Measurements from ENCODE around the gene ADAMTS15.
A peak's percentile ranks its signal among the peaks of the same experiment; 100 is the strongest.

The ADAMTS15 gene

DNA sequence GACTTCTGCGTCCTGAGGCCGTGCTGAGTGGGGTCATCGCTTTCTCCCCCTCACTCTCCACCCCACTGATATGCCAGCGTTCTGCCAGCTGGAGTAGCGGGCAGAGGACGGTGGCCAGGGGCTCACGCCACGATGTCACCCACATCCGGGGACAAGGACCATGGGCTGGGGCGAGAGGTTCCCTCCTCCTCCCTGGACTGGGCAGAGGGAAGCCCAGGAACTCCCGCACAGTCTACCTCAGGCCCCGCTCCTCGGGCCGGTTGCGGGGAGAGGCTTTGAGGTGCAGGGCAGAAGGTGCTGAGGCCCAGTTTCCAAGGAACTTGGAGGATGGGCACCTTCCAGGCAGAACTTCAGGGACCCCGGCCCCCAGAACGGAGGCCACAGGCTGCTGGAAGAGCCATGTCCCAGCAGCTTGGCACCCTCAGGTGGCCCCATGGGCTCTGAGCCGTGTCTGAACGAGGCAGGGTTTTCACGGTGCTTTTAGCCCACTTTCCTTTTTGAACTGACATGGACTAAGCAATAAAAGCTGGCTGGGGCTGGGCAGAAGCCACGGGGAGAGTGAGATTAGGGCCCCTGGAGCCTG, 25.4 kb downstream of the ADAMTS15 start:
- H3K36me3 ChIP-seq (ENCODE audit: control insufficient read depth, insufficient read depth, low read length) = peaks cover 22% of the 10 kb centered on the region
- WGBS, 2 experiments (ENCODE audit: insufficient coverage in 2 of 2) = 95 to 99% methylated on average over 10 to 20 of the region's 21 CpGs
- no peaks in the 10 kb centered on the region for H3K9me3 ChIP-seq (ENCODE audit: control insufficient read depth, low read length)

DNA sequence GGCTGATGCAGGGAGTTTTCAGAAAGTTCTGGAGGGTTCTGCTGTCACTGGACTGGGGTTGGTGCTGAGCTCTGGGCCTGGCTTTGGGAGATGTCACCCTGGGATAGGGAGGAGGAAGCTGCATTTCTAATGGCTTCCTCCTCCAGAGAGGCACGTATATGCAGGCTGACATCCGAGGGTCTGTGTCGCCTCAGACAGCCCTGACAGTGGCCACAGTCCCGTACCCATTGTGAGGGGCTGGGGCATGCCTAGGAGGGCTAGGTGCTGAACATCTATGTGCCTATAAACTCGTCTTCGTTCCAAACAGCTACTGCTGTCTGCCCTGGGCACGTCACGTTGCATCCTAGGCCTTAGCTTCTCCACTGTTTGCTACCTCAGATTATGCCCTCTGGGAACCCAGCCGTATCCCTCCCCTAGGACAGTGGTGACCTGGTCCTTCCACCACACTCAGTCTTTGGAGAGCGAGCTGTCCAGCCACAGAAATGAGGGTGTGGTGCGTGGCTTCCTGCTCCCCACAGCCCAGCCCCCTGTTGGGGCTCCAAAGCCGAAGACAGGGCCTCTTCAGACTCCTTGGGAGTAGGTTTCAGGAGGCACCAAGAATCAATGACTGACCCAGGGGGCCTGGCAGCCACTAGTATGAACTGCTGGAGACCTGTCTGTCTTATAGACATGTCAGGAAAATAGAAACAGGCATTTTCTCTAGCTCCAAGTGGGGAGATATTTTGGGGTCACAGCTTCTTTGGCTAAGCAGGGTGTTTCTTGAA, 26.4 kb downstream of the ADAMTS15 start:
- H3K36me3 ChIP-seq (ENCODE audit: control insufficient read depth, insufficient read depth, low read length) = peaks cover 22% of the 10 kb centered on the region
- no peak overlapping the region for H3K27ac ChIP-seq (ENCODE audit: low read depth, low read length, severe bottlenecking)
- 93 to 96% methylated on average over 9 to 12 of the region's 12 CpGs for WGBS, 2 experiments (ENCODE audit: insufficient coverage in 2 of 2)

More for the DNA sequence above, 25.4 kb downstream of the ADAMTS15 start:
- peaks cover 22% of the 10 kb centered on the region for H3K4me1 ChIP-seq (ENCODE audit: control insufficient read depth, insufficient read depth, low read length, poor library complexity, severe bottlenecking)
- no peak overlapping the region for H3K27ac ChIP-seq (ENCODE audit: low read depth, low read length, severe bottlenecking)
- H3K4me3 ChIP-seq (ENCODE audit: extremely low read depth, insufficient read depth, low read length, poor library complexity, severe bottlenecking) = no peak overlapping the region

DNA sequence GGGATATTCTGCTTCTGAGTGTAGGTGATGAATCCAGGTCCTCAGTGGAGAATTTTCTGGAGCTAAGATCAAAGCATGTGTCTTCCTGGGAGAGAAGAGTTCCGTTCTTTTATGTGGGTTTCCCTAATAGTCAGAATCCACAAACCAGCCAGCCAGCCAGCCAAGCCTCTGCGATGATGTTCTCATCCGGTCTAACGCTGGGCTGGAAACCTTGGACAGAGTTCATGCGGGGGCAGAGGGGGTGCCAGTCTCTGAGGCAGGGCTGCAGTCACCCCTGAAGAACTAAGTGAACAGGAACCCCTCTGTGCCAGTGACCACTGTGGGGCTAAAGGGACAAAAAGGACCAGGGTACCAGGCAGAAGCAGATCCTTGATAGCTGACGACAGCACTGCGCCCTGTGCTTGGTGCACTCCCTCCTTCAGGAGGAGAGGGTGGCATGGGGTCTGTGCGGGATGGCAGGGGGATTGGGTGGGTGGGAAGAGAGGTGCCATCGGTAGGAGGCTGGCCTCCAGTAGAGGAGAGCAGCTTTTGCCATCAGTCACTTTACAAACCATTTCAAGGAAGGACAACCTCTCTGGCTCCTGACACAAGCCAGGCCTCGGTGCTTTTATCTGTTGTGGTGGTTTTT, 27.1 kb downstream of the ADAMTS15 start:
- 91 to 98% methylated on average over 5 to 6 of the region's 10 CpGs for WGBS, 2 experiments (ENCODE audit: insufficient coverage in 2 of 2)
- H3K36me3 ChIP-seq (ENCODE audit: control insufficient read depth, insufficient read depth, low read length) = peaks cover 21% of the 10 kb centered on the region
- H3K4me1 ChIP-seq (ENCODE audit: control insufficient read depth, insufficient read depth, low read length, poor library complexity, severe bottlenecking) = peaks cover 37% of the 10 kb centered on the region
- H3K27ac ChIP-seq (ENCODE audit: low read depth, low read length, severe bottlenecking) = no peak overlapping the region
- H3K4me3 ChIP-seq (ENCODE audit: extremely low read depth, insufficient read depth, low read length, poor library complexity, severe bottlenecking) = no peak overlapping the region
- no peaks in the 10 kb centered on the region for H3K9me3 ChIP-seq (ENCODE audit: control insufficient read depth, low read length)

More for the DNA sequence above, 26.4 kb downstream of the ADAMTS15 start:
- Histone ChIP-seq H3K9me3 (ENCODE audit: control insufficient read depth, low read length) (no peaks in the 10 kb centered on the region), H3K4me3 (ENCODE audit: extremely low read depth, insufficient read depth, low read length, poor library complexity, severe bottlenecking) (no peak overlapping the region), H3K4me1 (ENCODE audit: control insufficient read depth, insufficient read depth, low read length, poor library complexity, severe bottlenecking) (peaks cover 31% of the 10 kb centered on the region)

DNA sequence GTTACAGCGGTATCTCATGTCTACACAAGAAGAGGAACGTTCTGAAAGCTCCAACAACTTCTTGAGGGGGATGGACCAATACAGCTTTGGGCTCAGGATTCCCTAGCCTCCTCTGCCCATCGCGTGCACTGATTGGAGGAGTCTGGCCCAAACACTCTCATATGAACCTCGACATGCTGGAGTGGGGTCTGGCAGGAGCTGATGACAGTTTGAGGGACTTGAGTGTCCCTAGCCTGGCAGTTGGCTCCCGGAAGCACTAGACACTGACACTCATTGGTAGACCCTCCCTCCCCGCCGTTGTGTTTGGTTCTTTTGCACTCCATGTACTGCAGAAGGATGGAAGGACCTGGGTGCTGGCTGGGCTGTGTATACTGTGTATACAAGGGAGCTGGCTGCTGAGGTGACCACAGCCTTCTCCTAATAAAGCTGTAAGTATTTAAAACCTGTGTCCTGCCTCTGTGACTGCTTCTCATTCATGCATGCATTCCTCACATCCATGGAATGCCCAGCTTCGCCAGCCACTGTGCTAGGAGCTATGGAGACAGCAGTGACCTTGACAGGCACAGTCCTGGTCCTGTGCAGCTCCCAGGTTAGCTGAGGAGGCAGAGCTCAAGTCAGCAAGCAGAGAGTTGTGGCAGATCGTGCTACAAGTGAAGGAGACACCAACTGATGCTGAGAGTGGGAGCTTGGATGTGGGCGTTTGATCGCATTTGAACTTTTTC, 27.9 kb downstream of the ADAMTS15 start:
- 88 to 95% methylated on average over 9 to 10 of the region's 12 CpGs for WGBS, 2 experiments (ENCODE audit: insufficient coverage in 2 of 2)
- H3K4me3 ChIP-seq (ENCODE audit: extremely low read depth, insufficient read depth, low read length, poor library complexity, severe bottlenecking) = no peak overlapping the region
- H3K4me1 ChIP-seq (ENCODE audit: control insufficient read depth, insufficient read depth, low read length, poor library complexity, severe bottlenecking) = peaks cover 45% of the 10 kb centered on the region
- H3K27ac ChIP-seq (ENCODE audit: low read depth, low read length, severe bottlenecking) = peak overlapping the region; percentile 10
- no peaks in the 10 kb centered on the region for H3K9me3 ChIP-seq (ENCODE audit: control insufficient read depth, low read length)
- H3K36me3 ChIP-seq (ENCODE audit: control insufficient read depth, insufficient read depth, low read length) = peaks cover 13% of the 10 kb centered on the region

DNA sequence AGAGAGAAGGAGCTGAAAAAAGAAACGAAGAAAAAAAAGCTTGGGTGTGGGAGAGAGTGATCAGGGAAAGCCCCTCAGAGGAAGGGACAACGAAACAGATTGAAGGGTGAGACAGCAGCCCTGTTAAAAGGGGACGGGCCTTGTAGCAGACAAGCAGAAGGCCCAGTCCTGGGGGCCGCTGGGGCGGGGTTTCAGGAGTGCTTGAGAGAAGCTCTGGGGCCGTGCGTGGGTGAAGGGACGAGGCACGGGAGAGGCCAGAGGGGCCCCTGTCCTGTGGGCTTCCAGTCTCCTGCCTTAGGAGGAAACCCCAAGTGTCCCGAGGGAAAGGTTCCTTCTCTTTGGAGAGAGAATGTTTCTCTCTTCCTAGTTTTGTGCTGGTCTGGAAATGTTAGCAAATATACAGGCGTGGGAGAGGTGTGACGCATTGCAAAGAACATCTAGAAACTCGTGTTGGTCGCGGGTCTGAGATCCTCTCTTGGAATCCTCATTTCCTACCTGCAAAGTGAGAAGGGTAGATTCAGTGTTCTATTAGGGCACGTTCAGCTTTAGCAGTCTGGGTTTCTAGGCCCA, 28.6 kb downstream of the ADAMTS15 start:
- peak overlapping the region; percentile 41 for H3K27ac ChIP-seq (ENCODE audit: low read depth, low read length, severe bottlenecking)

DNA sequence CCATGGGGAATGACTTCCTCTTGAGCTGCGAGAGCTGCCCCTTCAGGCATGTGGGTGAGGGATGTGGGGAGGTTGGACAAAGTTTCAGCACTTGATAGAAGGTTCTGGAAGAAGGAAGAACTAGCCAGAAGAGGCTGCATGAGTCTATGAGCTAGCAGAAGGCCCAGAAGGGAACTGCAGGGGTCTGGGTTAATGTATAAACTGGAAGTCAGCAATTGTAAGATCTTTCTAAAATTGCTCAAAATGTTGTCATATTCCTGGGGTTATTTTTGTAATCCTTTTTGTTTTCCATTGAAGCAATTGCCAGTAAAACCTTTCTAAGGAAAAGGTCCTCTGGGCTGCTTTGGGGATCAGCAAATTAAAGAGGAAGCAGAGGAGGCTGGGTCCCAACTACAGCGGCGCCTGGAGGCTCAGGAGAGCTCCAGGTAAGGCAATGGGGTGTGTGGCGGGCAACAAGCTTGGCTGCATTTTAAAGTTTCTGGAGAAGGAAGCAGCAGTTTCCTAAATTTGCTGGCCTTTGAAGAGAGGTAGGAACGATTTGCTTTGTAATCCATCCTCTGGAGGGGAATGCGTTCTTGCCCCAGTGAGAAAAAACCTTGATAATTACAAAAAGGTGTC, 29.2 kb downstream of the ADAMTS15 start:
- Histone ChIP-seq H3K9me3 (ENCODE audit: control insufficient read depth, low read length) (no peaks in the 10 kb centered on the region), H3K4me1 (ENCODE audit: control insufficient read depth, insufficient read depth, low read length, poor library complexity, severe bottlenecking) (peaks cover 45% of the 10 kb centered on the region), H3K4me3 (ENCODE audit: extremely low read depth, insufficient read depth, low read length, poor library complexity, severe bottlenecking) (no peak overlapping the region), H3K27ac (ENCODE audit: low read depth, low read length, severe bottlenecking) (peak overlapping the region; percentile 93), H3K36me3 (ENCODE audit: control insufficient read depth, insufficient read depth, low read length) (peaks cover 5% of the 10 kb centered on the region)
- 85 to 93% methylated on average over 5 to 6 of the region's 6 CpGs for WGBS, 2 experiments (ENCODE audit: insufficient coverage in 2 of 2)

More for the DNA sequence above, 28.6 kb downstream of the ADAMTS15 start:
- WGBS, 2 experiments (ENCODE audit: insufficient coverage in 2 of 2) = 86 to 92% methylated on average over 12 to 15 of the region's 16 CpGs
- Histone ChIP-seq H3K36me3 (ENCODE audit: control insufficient read depth, insufficient read depth, low read length) (peaks cover 7% of the 10 kb centered on the region), H3K4me3 (ENCODE audit: extremely low read depth, insufficient read depth, low read length, poor library complexity, severe bottlenecking) (no peak overlapping the region), H3K4me1 (ENCODE audit: control insufficient read depth, insufficient read depth, low read length, poor library complexity, severe bottlenecking) (peaks cover 45% of the 10 kb centered on the region), H3K9me3 (ENCODE audit: control insufficient read depth, low read length) (no peaks in the 10 kb centered on the region)

DNA sequence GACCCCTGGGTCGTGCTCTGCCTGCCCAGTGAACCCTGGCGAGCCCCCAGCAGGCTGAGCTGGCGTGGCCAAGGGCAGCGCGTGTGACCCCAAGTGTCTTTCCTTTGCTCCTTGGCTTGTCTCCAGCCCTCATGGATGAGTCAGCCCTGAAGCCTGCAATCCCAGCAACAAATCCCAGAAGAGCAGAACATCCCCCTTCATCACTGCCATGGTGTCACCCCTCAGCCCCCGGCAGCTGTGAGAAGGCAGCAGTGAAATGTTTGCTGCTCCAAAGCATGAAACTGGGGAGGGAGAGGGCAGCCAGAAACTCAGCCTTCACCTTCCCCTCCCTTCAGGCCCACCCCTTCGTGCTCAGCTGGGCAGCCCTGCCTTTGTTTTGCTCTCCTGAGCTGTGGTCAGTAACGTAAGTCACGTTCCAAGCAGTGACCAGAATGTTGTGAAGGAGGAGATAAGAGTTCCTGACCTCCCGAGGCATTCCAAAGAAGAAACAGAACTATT, 29.8 kb downstream of the ADAMTS15 start:
- H3K4me3 ChIP-seq (ENCODE audit: extremely low read depth, insufficient read depth, low read length, poor library complexity, severe bottlenecking) = no peak overlapping the region
- WGBS, 2 experiments (ENCODE audit: insufficient coverage in 2 of 2) = 51 to 67% methylated on average over 6 to 8 of the region's 10 CpGs
- no peaks in the 10 kb centered on the region for H3K9me3 ChIP-seq (ENCODE audit: control insufficient read depth, low read length)
- peaks cover 5% of the 10 kb centered on the region for H3K36me3 ChIP-seq (ENCODE audit: control insufficient read depth, insufficient read depth, low read length)
- H3K4me1 ChIP-seq (ENCODE audit: control insufficient read depth, insufficient read depth, low read length, poor library complexity, severe bottlenecking) = peaks cover 45% of the 10 kb centered on the region
- peak overlapping the region; percentile 93 for H3K27ac ChIP-seq (ENCODE audit: low read depth, low read length, severe bottlenecking)

DNA sequence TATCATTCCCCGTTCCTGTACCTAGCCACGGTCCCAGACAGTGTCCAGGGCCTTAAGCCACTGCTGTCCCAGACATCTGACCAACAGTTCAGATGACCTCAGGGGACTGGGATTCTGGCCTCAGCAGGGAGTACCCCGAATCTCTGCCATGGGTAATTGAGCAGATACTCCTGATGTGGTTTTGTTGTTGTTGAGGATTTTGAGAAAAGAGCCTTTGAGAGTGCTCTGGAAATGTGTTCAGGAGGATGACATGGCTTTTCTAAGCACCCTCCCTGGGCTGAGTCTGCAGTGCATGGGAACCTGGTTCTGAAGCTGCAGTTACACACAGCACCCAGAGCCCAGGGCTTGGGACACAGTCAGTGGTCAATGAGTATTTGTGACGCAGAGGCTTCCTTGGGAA, 30.4 kb downstream of the ADAMTS15 start:
- Histone ChIP-seq H3K9me3 (ENCODE audit: control insufficient read depth, low read length) (no peaks in the 10 kb centered on the region), H3K4me1 (ENCODE audit: control insufficient read depth, insufficient read depth, low read length, poor library complexity, severe bottlenecking) (peaks cover 45% of the 10 kb centered on the region), H3K36me3 (ENCODE audit: control insufficient read depth, insufficient read depth, low read length) (peaks cover 5% of the 10 kb centered on the region), H3K27ac (ENCODE audit: low read depth, low read length, severe bottlenecking) (peak overlapping the region; percentile 93), H3K4me3 (ENCODE audit: extremely low read depth, insufficient read depth, low read length, poor library complexity, severe bottlenecking) (no peak overlapping the region)
- 90 to 92% methylated on average over 3 of the region's 4 CpGs for WGBS, 2 experiments (ENCODE audit: insufficient coverage in 2 of 2)

DNA sequence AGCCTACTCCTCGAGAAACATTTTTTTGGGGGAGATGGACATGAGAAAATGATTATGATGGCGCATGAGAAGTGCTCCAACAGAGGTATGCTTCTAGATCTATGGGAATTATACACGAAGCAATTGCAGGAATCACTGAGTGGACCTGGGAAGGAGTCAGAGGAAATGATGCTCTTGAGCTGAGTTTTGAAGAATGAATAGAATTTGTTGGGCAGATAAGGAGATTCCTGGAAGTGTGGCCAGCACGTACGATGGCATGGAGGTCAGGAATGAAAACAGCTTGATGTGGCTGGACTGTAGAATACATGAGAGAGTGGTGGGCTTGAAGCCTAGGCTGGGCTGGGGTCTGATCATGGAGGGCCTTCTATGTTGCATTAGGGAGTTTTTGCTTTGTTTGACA, 31.7 kb downstream of the ADAMTS15 start:
- Histone ChIP-seq H3K4me1 (ENCODE audit: control insufficient read depth, insufficient read depth, low read length, poor library complexity, severe bottlenecking) (peaks cover 45% of the 10 kb centered on the region), H3K36me3 (ENCODE audit: control insufficient read depth, insufficient read depth, low read length) (no peaks in the 10 kb centered on the region), H3K27ac (ENCODE audit: low read depth, low read length, severe bottlenecking) (peak overlapping the region; percentile 93), H3K4me3 (ENCODE audit: extremely low read depth, insufficient read depth, low read length, poor library complexity, severe bottlenecking) (no peak overlapping the region), H3K9me3 (ENCODE audit: control insufficient read depth, low read length) (no peaks in the 10 kb centered on the region)
- 75 to 84% methylated on average over 5 of the region's 5 CpGs for WGBS, 2 experiments (ENCODE audit: insufficient coverage in 2 of 2)

DNA sequence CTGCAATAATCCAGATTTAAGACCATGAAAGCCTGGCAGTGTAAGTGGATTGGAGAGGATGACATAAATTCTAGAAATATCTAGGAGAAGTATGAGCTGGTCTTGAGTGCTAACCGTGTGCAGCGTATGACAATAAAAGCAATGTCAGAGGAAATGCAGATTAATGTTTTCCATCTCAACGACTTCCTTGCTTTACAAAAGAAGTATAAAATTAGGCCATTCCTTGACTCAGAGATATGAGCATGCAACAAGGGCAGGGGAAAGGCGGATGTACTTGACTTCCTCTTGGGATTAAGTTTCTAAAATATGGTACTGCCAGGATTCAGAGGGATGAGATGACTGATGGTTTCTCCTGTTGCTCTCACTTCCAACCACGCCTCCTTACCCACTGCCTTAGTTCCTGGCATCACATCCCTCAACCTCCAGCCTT, 32.3 kb downstream of the ADAMTS15 start:
- Histone ChIP-seq H3K36me3 (ENCODE audit: control insufficient read depth, insufficient read depth, low read length) (no peaks in the 10 kb centered on the region), H3K27ac (ENCODE audit: low read depth, low read length, severe bottlenecking) (peak overlapping the region; percentile 93), H3K4me3 (ENCODE audit: extremely low read depth, insufficient read depth, low read length, poor library complexity, severe bottlenecking) (no peak overlapping the region), H3K4me1 (ENCODE audit: control insufficient read depth, insufficient read depth, low read length, poor library complexity, severe bottlenecking) (peaks cover 45% of the 10 kb centered on the region), H3K9me3 (ENCODE audit: control insufficient read depth, low read length) (no peaks in the 10 kb centered on the region)
- 94 to 100% methylated on average over 2 of the region's 5 CpGs for WGBS, 2 experiments (ENCODE audit: insufficient coverage in 2 of 2)

Data from mesodermal cell (in vitro differentiated cells).